GM18526 (cell line): ENCODE data around the gene BMS1.

Experiments used
- POLR2A ChIP-seq: IDR thresholded peaks from 3 replicates; pipeline ENCODE4 v1.6.1; 2011; ENCODE audit not compliant: insufficient read length; ENCODE audit errors: extremely low read depth

The BMS1 gene

DNA sequence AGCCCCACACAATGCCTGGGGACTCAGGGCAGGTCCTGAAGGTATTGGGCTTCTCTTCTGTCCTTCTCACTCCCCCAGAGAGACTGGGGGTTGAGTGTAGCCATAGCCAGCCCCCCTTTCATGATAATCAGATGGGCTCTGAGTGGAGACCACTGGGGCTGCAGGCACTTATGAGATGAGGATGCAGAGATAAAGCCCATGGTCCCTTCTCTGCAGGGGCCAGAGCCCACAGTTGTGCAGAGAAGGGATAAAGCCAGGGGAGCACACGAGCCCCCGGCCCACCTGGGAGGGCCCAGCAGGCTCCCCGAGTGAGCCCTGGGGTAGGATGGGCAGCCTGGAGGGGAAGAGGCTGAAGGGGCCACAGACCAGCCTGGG lies 96.2 kb downstream of the BMS1 start:
- no peak for TF ChIP-seq POLR2A

- TF ChIP-seq POLR2A = no peak
Observed at GRCh38 chr10:42879380-42880254, 97.0 kb downstream of the BMS1 start.

DNA sequence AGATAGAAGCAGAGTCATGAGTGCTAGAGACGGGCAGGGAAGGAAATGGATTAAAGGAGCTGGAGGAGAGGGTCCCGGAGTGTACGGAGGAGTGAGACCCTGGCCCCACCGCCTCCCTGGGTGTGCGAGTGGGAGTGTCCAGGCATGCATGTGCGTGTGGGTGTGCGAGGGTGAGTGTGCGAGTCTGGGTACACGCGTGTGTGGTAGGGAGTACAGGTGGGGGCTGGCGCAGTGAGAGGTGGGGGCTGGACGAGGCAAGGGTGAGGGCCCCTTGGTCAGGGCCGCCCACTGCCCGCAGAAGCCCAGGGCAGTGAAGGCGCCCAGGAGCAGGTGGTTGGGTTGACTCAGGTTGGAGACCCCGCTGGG lies 97.6 kb downstream of the BMS1 start:
- TF ChIP-seq POLR2A = no peak

GRCh38 chr10:42882597-42882996 lies 100.0 kb downstream of the BMS1 start:
- no peak for TF ChIP-seq POLR2A
